HG03432 (cell line): ENCODE measurements around the gene PPT1.
"Not testable (repeated sequence)": the region's sequence is repeated elsewhere in the genome, so short reads cannot be mapped to it uniquely, and the experiment has no call there.

Source experiments
- ATAC-seq: cut with Tn5 transposase; IDR thresholded peaks from one replicate; pipeline ENCODE4 v1.9.1; 2021; ENCODE audit warnings: mild to moderate bottlenecking, moderate library complexity; ENCODE audit not compliant: unreplicated experiment

PPT1 gene

GRCh38 chr1:40057310-40058030, 39.6 kb downstream of the PPT1 start:
- no peak for ATAC-seq

- no peak for ATAC-seq
Measured at GRCh38 chr1:40056519-40057309, 40.3 kb downstream of the PPT1 start.

- ATAC-seq: no peak
Measured at GRCh38 chr1:40053138-40053887, 43.7 kb downstream of the PPT1 start.

- no peak for ATAC-seq
Measured at GRCh38 chr1:40050863-40051262, 46.2 kb downstream of the PPT1 start.

GRCh38 chr1:40049725-40050124, 47.3 kb downstream of the PPT1 start:
- no peak for ATAC-seq

- ATAC-seq: no peak
Measured at GRCh38 chr1:40047769-40048168, 49.3 kb downstream of the PPT1 start.

- no peak for ATAC-seq
Measured at GRCh38 chr1:40047276-40047675, 49.8 kb downstream of the PPT1 start.

- no peak for ATAC-seq
Measured at GRCh38 chr1:40045766-40046165, 51.3 kb downstream of the PPT1 start.

GRCh38 chr1:40045182-40045581, 51.9 kb downstream of the PPT1 start:
- no peak for ATAC-seq

GRCh38 chr1:40044110-40044509, 52.9 kb downstream of the PPT1 start:
- no peak for ATAC-seq

GRCh38 chr1:40042341-40042740, 54.7 kb downstream of the PPT1 start:
- ATAC-seq: no peak

GRCh38 chr1:40041466-40041838, 55.6 kb downstream of the PPT1 start:
- no peak for ATAC-seq

- ATAC-seq: peak; percentile 89
Measured at GRCh38 chr1:40040511-40041465, 56.3 kb downstream of the PPT1 start, which contains the start of gene CAP1. CAP1 (plus strand) TSS chr1:40040729; CDS start chr1:40059347, 18,618 bp downstream.

GRCh38 chr1:40039757-40040510, 57.1 kb downstream of the PPT1 start:
- ATAC-seq: peak; percentile 70

- peak; percentile 11 for ATAC-seq
Measured at GRCh38 chr1:40039245-40039756, 57.8 kb downstream of the PPT1 start.

GRCh38 chr1:40038697-40039096, 58.4 kb downstream of the PPT1 start:
- no peak for ATAC-seq

GRCh38 chr1:40037254-40037653, 59.8 kb downstream of the PPT1 start:
- not testable (repeated sequence) for ATAC-seq

- ATAC-seq: no peak
Measured at GRCh38 chr1:40036574-40036973, 60.5 kb downstream of the PPT1 start.

GRCh38 chr1:40034869-40035268, 62.2 kb downstream of the PPT1 start:
- no peak for ATAC-seq
